Activated CD4-positive, CD25-positive, alpha-beta regulatory T cell treated with anti-CD3 and anti-CD28 coated beads, Interleukin-2, amount 50 U/mL, for 16 hours (primary cell): ENCODE data around the gene TEX48.
A peak's percentile ranks its signal among the peaks of the same experiment; 100 is the strongest.

Experiments used
- DNase-seq: peaks from one replicate; pipeline ENCODE4 v3.0.0-alpha.2; 2020; ENCODE audit warnings: low read depth, low spot score

Gene TEX48

GRCh38 chr9:114666851-114667250 lies 15.1 kb downstream of the TEX48 start:
- DNase-seq: no peak

GRCh38 chr9:114666401-114666800 lies 15.6 kb downstream of the TEX48 start:
- DNase-seq: no peak

- DNase-seq: no peak
Measured at GRCh38 chr9:114664181-114664580, 17.8 kb downstream of the TEX48 start.

DNA sequence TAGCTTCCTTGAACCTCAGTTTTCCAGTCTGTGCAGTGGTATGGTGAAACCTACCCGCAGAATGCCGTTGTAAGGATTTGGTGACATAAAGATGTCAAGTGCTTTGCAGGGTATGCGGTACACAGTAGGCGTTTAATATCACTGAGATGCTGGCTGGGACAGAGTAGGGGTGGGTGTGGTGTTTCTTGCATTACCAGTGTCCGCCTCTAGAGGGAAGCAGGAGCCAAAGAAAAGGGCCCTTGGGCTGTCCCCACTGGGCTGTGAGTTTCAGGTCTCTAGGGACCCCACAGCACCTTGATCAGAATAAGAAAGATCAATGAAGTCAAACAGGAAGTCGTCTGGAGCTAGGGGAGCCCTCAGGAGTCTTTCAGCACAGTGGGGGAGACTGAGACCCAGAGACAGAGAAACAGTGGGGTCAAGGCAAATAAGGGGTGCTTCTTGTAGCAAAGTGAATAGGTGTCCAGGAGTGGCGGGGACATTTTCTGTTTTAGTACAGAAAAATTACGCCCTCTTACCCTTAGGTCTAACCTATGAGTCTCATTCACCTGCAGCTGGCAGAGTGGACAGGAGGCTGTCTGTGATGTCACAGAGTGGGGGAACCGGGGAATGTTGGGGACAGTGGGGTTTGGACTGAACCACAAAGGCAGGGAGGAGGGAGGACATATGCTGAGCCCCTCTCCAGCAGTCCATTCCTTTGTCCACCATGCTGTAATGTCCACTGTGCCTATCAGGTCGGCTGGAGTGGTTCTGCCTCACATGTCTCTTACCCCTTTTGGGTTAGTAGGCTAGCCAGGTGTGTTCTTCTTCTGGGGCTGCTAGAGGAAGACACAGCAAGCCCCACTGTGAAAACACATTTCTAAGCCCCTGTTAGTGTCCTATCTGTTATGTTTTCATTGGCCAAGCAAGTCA lies 19.7 kb downstream of the TEX48 start:
- DNase-seq: peak; percentile 23

GRCh38 chr9:114657705-114658104 lies 24.3 kb downstream of the TEX48 start, which contains the start of gene TEX53:
Gene TEX53, minus strand, starts transcription at chr9:114657805. Its CDS starts 31 bp downstream, at chr9:114657774.
- DNase-seq: no peak

GRCh38 chr9:114656301-114656700 lies 25.7 kb downstream of the TEX48 start:
- DNase-seq: no peak

DNA sequence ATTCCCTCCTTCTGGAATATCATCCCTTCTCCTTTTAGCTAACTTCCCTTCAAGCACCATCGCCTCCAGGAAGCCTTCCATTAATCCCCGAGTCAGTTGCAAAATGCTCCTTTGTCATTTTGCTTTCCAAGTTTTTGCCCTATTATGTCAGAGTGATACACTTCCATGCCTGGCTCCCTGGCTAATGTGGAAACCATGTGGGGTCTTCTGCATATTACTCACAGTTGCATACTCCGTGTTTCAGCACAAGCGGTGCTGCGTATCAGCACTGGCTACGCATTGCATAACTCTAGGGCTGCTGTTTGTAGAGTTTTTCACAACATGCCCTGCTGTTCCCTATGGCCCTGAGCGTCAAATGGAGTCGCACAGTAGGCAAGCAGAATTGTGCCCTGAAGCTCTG lies 26.3 kb downstream of the TEX48 start:
- DNase-seq: no peak

- peak; percentile 70 for DNase-seq
Measured at GRCh38 chr9:114653556-114654159, 28.3 kb downstream of the TEX48 start.

DNA sequence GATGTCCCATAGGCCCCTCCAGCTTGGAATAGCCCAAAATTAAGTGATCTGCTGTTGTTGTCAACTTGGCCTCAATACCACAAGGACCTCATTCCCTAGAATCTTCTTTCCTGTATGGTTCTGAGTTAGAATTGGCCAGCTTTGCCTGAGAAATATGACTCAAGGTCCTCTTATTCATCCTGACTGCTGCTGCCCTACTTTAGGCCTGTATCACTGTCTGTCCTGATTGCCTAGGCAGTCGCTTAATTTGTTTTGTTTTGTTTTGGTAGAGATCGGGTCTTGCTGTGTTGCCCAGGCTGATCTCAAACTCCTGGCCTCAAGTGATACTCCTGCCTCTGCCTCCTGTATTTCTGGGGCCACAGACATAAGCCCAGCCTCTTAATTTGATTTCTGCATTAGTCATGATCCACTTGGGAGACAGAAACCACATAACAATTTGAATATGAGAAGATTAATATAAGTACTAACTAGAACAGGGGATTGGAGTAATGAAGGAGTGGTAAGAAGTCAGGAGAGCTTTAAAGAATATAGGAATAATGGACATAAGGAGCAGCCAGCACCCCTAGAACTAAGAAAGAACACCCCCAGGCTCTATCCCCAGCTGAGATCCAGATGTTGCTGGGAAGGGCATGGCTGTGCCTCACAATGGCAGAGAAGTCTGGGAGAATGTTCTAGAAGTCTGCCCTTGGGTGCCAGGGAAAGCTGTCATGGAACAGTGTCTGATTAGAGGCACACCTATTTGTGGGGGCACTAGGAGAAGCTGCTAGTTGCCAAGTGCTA lies 29.0 kb downstream of the TEX48 start:
- DNase-seq: no peak

DNA sequence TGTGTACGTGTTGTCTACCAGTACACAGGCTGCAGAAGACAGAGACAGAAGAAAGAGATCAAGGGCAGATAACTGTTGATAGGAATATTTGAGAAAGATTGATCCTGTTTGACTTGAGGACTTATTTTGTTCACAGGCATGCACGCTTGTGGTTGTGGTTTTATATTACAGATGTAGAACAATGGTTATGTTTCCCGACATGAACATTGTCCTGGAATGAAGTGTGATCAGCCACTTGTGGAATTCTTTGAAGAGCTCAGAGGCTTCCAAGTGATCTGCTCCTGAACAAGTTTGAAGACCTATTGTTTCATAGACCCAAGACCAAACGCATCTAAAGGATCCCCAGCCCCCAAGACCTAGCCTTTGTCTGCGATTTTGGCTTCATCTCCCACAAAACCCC lies 38.1 kb downstream of the TEX48 start:
- no peak for DNase-seq

GRCh38 chr9:114643001-114643400 lies 39.0 kb downstream of the TEX48 start:
- no peak for DNase-seq

DNA sequence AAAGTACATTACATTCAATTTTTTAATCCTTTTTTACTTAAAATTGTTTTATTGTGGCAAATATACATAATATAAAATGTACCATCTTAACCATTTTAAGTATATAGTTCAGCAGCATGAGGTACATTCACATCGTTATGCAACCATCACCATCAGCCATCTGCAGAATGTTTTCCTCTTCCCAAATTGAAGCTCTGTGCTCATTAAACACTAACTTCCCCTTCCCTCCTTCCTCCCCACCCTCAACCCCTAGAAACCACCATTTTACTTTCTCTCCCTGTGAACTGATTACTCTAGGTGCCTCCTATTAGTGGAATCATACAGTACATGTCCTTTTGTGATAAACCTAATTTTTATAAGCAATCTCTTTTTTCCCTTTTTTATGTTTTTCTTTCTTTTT lies 40.0 kb downstream of the TEX48 start:
- no peak for DNase-seq

- DNase-seq: no peak
Measured at GRCh38 chr9:114638404-114638803, 43.6 kb downstream of the TEX48 start.

- DNase-seq: no peak
Measured at GRCh38 chr9:114634387-114634786, 47.6 kb downstream of the TEX48 start.

GRCh38 chr9:114633438-114634089 lies 48.4 kb downstream of the TEX48 start:
- no peak for DNase-seq

GRCh38 chr9:114631166-114631565 lies 50.8 kb downstream of the TEX48 start:
- DNase-seq: no peak

DNA sequence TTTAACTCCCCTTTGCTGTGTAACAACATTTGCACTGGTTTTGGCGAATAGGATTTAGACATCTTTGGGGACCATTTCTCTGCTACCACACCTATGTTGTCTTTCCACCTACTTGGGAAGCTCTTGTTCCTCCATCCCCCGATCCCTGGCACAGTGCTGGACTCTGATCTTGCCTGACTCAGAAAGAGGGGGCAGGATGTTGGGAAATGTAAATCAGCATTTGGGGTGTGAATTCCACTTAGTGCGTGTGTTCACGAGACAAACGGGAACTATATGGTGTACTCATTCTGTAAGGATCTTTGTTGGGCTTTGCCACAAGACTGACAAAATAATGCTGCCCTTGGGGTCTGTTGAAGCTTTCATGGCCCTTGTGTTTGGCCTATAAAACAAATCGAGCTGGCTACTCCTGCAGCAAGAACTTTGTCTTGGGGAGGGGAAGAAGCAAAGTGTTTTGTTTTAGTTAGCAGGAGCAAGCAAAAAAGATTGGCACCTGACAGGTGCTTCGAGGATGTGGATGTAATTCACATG lies 52.4 kb downstream of the TEX48 start:
- no peak for DNase-seq

- no peak for DNase-seq
Measured at GRCh38 chr9:114627553-114627952, 54.4 kb downstream of the TEX48 start.

GRCh38 chr9:114626415-114627020 lies 55.5 kb downstream of the TEX48 start:
- no peak for DNase-seq

GRCh38 chr9:114624677-114625076 lies 57.3 kb downstream of the TEX48 start:
- no peak for DNase-seq

DNA sequence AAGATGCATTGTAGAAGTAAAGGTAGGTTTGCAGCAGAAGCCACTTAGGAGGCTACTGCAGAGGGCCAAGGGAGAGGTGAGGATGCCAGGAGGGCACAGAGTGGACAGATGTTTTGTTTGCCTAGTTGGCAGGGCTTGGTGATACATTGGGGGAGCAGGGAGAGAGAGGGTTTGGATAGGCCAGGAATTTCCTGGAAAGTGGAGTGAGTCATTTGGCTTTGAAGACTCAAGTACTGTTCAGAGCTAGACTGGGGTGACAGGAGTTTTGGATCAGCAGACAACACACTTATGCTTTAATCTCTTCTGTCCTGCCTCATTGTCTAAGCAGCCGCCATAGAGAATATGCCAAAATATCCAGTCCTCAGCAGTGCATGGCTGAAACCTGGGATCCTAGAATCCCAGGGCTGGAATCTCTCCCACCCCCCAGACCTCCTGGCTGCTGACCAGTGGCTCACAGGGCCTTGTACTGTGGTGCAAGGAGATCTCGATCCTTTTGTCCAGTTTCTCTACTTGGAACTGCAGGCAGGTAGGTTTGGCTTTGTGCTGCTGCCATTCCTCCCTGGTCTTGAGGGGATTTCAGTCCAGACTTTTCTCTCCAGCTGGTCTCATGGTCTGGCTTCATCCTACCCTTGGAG lies 59.9 kb downstream of the TEX48 start:
- no peak for DNase-seq
